ENCODE data around the gene NUDT13. TPM values are rescaled to one million over a fixed set of nuclear protein-coding genes. Genes with fewer than 3 reads are reported as not detected.
A peak's percentile ranks its signal among the peaks of the same experiment; 100 is the strongest.

Gene NUDT13
- total and polyA plus RNA-seq, 9 of the 15 experiments (the other 6 are each of a cell fraction or from before 2014, with no cell fraction given) = 4.7 to 11.1 (median 5.6) TPM

DNA sequence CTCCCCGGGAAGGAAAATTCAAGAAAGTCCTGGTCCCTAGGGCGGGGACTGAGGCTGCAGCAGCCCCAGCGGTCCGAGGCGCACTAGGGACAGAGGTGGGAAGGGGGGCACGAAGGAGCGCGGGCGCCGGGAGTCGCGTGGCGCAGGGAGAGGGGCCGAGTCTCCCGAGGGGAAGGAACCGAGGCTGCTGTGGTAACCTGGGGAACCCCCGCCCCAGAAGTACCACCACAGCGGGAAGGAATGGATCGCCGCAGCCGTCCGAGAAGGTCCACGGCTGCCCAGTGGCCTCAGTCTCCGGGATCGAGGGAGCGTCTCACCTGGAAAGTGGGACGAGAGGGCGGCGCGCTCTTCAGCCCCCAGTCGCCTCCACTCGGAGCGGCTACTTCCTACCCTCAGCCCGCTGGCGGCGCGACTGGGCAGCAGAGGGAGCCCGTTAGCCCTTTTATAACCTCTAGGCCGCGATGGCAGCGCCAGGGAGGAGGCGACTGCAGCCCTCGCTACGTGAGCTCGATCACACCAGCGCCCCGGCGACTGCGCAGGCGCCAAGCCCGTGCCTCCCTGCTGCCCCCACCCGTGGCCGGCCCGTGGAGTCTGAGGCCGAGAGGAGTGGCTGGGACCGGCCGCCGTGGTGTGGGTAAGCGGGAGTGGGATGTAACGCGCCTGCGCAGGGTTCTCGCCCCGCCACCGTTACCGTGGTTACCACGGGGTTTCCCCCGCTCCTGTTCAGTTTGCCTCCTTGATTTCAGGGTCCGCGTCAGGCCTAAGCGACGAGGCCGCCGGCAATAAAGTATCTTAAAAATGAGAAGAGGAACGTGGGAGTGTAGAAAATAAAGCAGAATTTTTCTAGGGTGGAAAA lies 13.6 kb upstream of the NUDT13 start, which contains the start of gene P4HA1 (continued):
- TF ChIP-seq, protein P1, sequence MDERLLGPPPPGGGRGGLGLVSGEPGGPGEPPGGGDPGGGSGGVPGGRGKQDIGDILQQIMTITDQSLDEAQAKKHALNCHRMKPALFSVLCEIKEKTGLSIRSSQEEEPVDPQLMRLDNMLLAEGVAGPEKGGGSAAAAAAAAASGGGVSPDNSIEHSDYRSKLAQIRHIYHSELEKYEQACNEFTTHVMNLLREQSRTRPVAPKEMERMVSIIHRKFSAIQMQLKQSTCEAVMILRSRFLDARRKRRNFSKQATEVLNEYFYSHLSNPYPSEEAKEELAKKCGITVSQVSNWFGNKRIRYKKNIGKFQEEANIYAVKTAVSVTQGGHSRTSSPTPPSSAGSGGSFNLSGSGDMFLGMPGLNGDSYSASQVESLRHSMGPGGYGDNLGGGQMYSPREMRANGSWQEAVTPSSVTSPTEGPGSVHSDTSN (CRISPR knock-in tag; IDR thresholded peaks at IDR 0.05; ENCODE audit: low read depth) = no peak
- TF ChIP-seq, protein P1 (tag; conservative IDR thresholded peaks at IDR 0.05; ENCODE audit: low read depth) = no peak
- TF ChIP-seq TGIF2 (CRISPR knock-in tag; IDR thresholded peaks at IDR 0.05) = peak; percentile 83; the same call in 1 of the 2 replicates
- TF ChIP-seq JUNB (CRISPR knock-in tag; conservative IDR thresholded peaks at IDR 0.05) = no peak
- TF ChIP-seq NFRKB (IDR thresholded peaks at IDR 0.05; ENCODE audit: low read depth) = 0 out of 2 replicates have a peak, but pooled peaks have one; percentile 4
- peak in 1 of 2 experiments; percentile 34; a peak in 1 of 4 replicates for TF ChIP-seq KDM4B (IDR thresholded peaks at IDR 0.05; ENCODE audit: borderline replicate concordance in 2 of 2, low read depth in 1 of 2)
- TF ChIP-seq HDAC6 (IDR thresholded peaks at IDR 0.05; ENCODE audit: low read depth, low read length) = no peak
- TF ChIP-seq ZNF24 (IDR thresholded peaks at IDR 0.05) = 0 out of 2 replicates have a peak, but pooled peaks have one; percentile 33
- TF ChIP-seq, protein P2, sequence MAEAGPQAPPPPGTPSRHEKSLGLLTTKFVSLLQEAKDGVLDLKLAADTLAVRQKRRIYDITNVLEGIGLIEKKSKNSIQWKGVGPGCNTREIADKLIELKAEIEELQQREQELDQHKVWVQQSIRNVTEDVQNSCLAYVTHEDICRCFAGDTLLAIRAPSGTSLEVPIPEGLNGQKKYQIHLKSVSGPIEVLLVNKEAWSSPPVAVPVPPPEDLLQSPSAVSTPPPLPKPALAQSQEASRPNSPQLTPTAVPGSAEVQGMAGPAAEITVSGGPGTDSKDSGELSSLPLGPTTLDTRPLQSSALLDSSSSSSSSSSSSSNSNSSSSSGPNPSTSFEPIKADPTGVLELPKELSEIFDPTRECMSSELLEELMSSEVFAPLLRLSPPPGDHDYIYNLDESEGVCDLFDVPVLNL (CRISPR knock-in tag; IDR thresholded peaks at IDR 0.05; ENCODE audit: low read depth) = peak; percentile 66; the same call in 1 of the 2 replicates
- TF ChIP-seq, protein P3, sequence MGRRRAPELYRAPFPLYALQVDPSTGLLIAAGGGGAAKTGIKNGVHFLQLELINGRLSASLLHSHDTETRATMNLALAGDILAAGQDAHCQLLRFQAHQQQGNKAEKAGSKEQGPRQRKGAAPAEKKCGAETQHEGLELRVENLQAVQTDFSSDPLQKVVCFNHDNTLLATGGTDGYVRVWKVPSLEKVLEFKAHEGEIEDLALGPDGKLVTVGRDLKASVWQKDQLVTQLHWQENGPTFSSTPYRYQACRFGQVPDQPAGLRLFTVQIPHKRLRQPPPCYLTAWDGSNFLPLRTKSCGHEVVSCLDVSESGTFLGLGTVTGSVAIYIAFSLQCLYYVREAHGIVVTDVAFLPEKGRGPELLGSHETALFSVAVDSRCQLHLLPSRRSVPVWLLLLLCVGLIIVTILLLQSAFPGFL (CRISPR knock-in tag; IDR thresholded peaks at IDR 0.05) = no peak
- TF ChIP-seq MCM2 (IDR thresholded peaks at IDR 0.05; ENCODE audit: low read depth) = no peak
- TF ChIP-seq BCOR (IDR thresholded peaks at IDR 0.05) = peak; percentile 66; the same call in 1 of the 2 replicates
- TF ChIP-seq SMC3 (conservative IDR thresholded peaks at IDR 0.05; ENCODE audit: insufficient read depth, low read depth, low read length) = peak; percentile 74
- no peak; the same call in 1 of the 2 replicates for TF ChIP-seq HEY1 (CRISPR knock-in tag; IDR thresholded peaks at IDR 0.05; ENCODE audit: borderline replicate concordance)
- no peak for TF ChIP-seq RBM25 (IDR thresholded peaks at IDR 0.05; ENCODE audit: low read depth, low read length, severe bottlenecking)
- TF ChIP-seq, protein P4, sequence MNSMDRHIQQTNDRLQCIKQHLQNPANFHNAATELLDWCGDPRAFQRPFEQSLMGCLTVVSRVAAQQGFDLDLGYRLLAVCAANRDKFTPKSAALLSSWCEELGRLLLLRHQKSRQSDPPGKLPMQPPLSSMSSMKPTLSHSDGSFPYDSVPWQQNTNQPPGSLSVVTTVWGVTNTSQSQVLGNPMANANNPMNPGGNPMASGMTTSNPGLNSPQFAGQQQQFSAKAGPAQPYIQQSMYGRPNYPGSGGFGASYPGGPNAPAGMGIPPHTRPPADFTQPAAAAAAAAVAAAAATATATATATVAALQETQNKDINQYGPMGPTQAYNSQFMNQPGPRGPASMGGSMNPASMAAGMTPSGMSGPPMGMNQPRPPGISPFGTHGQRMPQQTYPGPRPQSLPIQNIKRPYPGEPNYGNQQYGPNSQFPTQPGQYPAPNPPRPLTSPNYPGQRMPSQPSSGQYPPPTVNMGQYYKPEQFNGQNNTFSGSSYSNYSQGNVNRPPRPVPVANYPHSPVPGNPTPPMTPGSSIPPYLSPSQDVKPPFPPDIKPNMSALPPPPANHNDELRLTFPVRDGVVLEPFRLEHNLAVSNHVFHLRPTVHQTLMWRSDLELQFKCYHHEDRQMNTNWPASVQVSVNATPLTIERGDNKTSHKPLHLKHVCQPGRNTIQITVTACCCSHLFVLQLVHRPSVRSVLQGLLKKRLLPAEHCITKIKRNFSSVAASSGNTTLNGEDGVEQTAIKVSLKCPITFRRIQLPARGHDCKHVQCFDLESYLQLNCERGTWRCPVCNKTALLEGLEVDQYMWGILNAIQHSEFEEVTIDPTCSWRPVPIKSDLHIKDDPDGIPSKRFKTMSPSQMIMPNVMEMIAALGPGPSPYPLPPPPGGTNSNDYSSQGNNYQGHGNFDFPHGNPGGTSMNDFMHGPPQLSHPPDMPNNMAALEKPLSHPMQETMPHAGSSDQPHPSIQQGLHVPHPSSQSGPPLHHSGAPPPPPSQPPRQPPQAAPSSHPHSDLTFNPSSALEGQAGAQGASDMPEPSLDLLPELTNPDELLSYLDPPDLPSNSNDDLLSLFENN (IDR thresholded peaks at IDR 0.05; ENCODE audit: low read depth in 2 of 2, low read length in 2 of 2) = peak in 1 of 2 experiments; percentile 65; a peak in 2 of 4 replicates

Measured in K562 (cell line).